Measurements from ENCODE around the gene SLC13A1. TPM values are rescaled to one million over a fixed set of nuclear protein-coding genes. Genes with fewer than 3 reads are reported as not detected.

Gene SLC13A1
- total RNA-seq, 4 donors from 2014 or later, result not detected

- Histone ChIP-seq H3K27ac (no peak overlapping the region), H3K36me3 (no peaks in the 10 kb centered on the region), H3K9me3 (no peaks in the 10 kb centered on the region), H3K27me3 (no peaks in the 10 kb centered on the region), H3K4me1 (no peaks in the 10 kb centered on the region), H3K4me3 (no peak overlapping the region)
- no peak for TF ChIP-seq POLR2A (IDR thresholded peaks at IDR 0.05)
- TF ChIP-seq CTCF (IDR thresholded peaks at IDR 0.05 in 4 of 5, conservative IDR thresholded peaks at IDR 0.05 in 1 of 5), result no peak
- in situ Hi-C loops (cut with MboI; ENCODE audit: low sequenced_read_pairs in 4 of 4), result no loop called here
- intact Hi-C loops (cut with DNase I; ENCODE audit: low total_unique reads), result no loop called here
- DNase-seq (no peak), ATAC-seq (no peak)
Measured at GRCh38 chr7:123198668-123199652, 809 bp downstream of the SLC13A1 start.

- H3K27me3 ChIP-seq, result no peaks in the 10 kb centered on the region
- no peak overlapping the region for H3K27ac ChIP-seq
- TF ChIP-seq CTCF (IDR thresholded peaks at IDR 0.05 in 4 of 5, conservative IDR thresholded peaks at IDR 0.05 in 1 of 5) (no peak), POLR2A (IDR thresholded peaks at IDR 0.05) (no peak)
- no peaks in the 10 kb centered on the region for H3K4me1 ChIP-seq
- no peak overlapping the region for H3K4me3 ChIP-seq
- H3K36me3 ChIP-seq, result no peaks in the 10 kb centered on the region
- intact Hi-C loops (cut with DNase I; ENCODE audit: low total_unique reads), result no loop called here
- H3K9me3 ChIP-seq, result no peaks in the 10 kb centered on the region
- in situ Hi-C loops (cut with MboI; ENCODE audit: low sequenced_read_pairs in 4 of 4), result no loop called here
- DNase-seq (no peak), ATAC-seq (no peak)
Measured at GRCh38 chr7:123198111-123198510, 1.7 kb downstream of the SLC13A1 start.

GRCh38 chr7:123193235-123193634, 6.5 kb downstream of the SLC13A1 start:
- in situ Hi-C loops (cut with MboI; ENCODE audit: low sequenced_read_pairs in 4 of 4), result no loop called here
- no peaks in the 10 kb centered on the region for H3K27me3 ChIP-seq
- ATAC-seq, result no peak
- TF ChIP-seq POLR2A (IDR thresholded peaks at IDR 0.05), result no peak
- TF ChIP-seq CTCF (IDR thresholded peaks at IDR 0.05 in 4 of 5, conservative IDR thresholded peaks at IDR 0.05 in 1 of 5), result no peak
- H3K36me3 ChIP-seq, result no peaks in the 10 kb centered on the region
- H3K4me3 ChIP-seq, result no peak overlapping the region
- DNase-seq, result no peak
- no peaks in the 10 kb centered on the region for H3K4me1 ChIP-seq
- H3K9me3 ChIP-seq, result no peaks in the 10 kb centered on the region
- intact Hi-C loops (cut with DNase I; ENCODE audit: low total_unique reads), result no loop called here
- no peak overlapping the region for H3K27ac ChIP-seq

GRCh38 chr7:123191132-123191531, 8.6 kb downstream of the SLC13A1 start:
- intact Hi-C loops (cut with DNase I; ENCODE audit: low total_unique reads) (no loop called here), in situ Hi-C loops (cut with MboI; ENCODE audit: low sequenced_read_pairs in 4 of 4) (no loop called here)
- H3K27me3 ChIP-seq, result no peaks in the 10 kb centered on the region
- no peak overlapping the region for H3K27ac ChIP-seq
- no peak for ATAC-seq
- no peak for DNase-seq
- H3K4me1 ChIP-seq, result no peaks in the 10 kb centered on the region
- H3K4me3 ChIP-seq, result no peak overlapping the region
- no peak for TF ChIP-seq CTCF (IDR thresholded peaks at IDR 0.05 in 4 of 5, conservative IDR thresholded peaks at IDR 0.05 in 1 of 5)
- TF ChIP-seq POLR2A (IDR thresholded peaks at IDR 0.05), result no peak
- H3K9me3 ChIP-seq, result no peaks in the 10 kb centered on the region
- H3K36me3 ChIP-seq, result no peaks in the 10 kb centered on the region
